ENCODE results near the gene UBE2G2. TPM values are rescaled to one million over a fixed set of nuclear protein-coding genes. Genes with fewer than 3 reads are reported as not detected.

UBE2G2 gene
- total and polyA plus RNA-seq, 2 donors (not counting 3 experiments of a cell fraction or from before 2014, with no cell fraction given) = 95.0 to 114 TPM

DNA sequence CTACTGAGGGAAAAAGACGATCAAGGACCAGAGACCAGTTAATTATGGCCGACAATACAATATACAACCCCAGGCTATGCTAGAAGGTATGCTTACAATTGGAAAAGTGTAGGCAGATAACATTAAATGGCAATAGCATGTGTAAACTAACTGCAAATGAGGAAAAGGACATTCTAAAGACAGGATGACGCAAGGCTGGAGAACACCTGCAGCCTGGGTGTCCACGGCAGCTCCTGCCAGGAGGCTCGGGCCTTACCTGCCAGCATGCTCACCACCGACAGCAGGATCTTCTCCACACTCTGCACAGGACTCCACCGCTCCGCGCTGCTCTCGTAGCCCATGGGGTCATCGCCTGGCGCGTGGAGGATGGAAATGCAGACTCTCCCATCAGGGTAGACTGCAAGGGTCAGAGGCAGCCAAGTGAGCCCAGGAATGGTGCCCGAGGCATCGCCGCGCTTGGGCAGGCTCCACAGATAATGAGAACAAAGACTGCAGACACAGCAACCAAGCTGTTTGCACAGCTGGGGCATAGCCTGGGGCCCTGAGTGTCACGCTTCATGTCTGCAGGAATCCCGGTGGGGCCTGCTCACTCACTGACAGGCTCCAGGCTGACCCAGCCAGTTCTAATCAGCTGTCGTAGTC lies 28.2 kb downstream of the UBE2G2 start:
- peaks cover 22 to 35% of the 10 kb centered on the region in 2 experiments for H3K36me3 ChIP-seq (ENCODE audit: control insufficient read depth in 2 of 2, extremely low read depth in 1 of 2, insufficient read depth in 2 of 2, low read length in 2 of 2)

More for the DNA sequence above, 28.2 kb downstream of the UBE2G2 start:
- Histone ChIP-seq H3K9me1 (replicated peaks; ENCODE audit: control insufficient read depth, extremely low read depth, insufficient read depth, low read length) (no peaks in the 10 kb centered on the region), H3K27ac (ENCODE audit: insufficient read depth, low read depth, low read length) (no peak overlapping the region), H3K4me2 (ENCODE audit: insufficient read depth, low read length) (no peak overlapping the region), H3K27me3 (ENCODE audit: control insufficient read depth in 2 of 2, insufficient read depth in 2 of 2, low read length in 2 of 2) (no peaks in the 10 kb centered on the region), H3K4me1 (ENCODE audit: control insufficient read depth, extremely low read depth, insufficient read depth, low read length) (no peaks in the 10 kb centered on the region), H2AFZ (ENCODE audit: low read depth, low read length) (no peak overlapping the region), H3K4me3 (replicated peaks in 1 of 3; ENCODE audit: insufficient read depth in 1 of 3, low read depth in 1 of 3, low read length in 3 of 3) (no peak overlapping the region), H3K9me3 (replicated peaks; ENCODE audit: control insufficient read depth, insufficient read depth, low read length) (no peaks in the 10 kb centered on the region), H3K79me2 (ENCODE audit: control insufficient read depth, insufficient read depth, low read length) (peaks cover 7% of the 10 kb centered on the region), H4K20me1 (replicated peaks; ENCODE audit: control insufficient read depth, extremely low read depth, insufficient read depth, low read length) (no peaks in the 10 kb centered on the region), H3K9ac (replicated peaks; ENCODE audit: extremely low read depth, insufficient read depth, low read length) (no peak overlapping the region)
- intact Hi-C loops (cut with micrococcal nuclease) (no loop called here), dilution Hi-C loops (cut with MboI; ENCODE audit: extremely low pct_ligation_motif_present, low sequenced_read_pairs) (no loop called here)
- no peak for TF ChIP-seq EZH2 (IDR thresholded peaks at IDR 0.05; ENCODE audit: borderline replicate concordance, low read depth, low read length, severe bottlenecking)
- TF ChIP-seq GATA2 (IDR thresholded peaks at IDR 0.05; ENCODE audit: insufficient read depth, insufficient read length, low read depth, low read length) = no peak
- TF ChIP-seq, protein P1, sequence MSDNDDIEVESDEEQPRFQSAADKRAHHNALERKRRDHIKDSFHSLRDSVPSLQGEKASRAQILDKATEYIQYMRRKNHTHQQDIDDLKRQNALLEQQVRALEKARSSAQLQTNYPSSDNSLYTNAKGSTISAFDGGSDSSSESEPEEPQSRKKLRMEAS (IDR thresholded peaks at IDR 0.05; ENCODE audit: insufficient read depth, insufficient read length) = no peak
- TF ChIP-seq, protein P2, sequence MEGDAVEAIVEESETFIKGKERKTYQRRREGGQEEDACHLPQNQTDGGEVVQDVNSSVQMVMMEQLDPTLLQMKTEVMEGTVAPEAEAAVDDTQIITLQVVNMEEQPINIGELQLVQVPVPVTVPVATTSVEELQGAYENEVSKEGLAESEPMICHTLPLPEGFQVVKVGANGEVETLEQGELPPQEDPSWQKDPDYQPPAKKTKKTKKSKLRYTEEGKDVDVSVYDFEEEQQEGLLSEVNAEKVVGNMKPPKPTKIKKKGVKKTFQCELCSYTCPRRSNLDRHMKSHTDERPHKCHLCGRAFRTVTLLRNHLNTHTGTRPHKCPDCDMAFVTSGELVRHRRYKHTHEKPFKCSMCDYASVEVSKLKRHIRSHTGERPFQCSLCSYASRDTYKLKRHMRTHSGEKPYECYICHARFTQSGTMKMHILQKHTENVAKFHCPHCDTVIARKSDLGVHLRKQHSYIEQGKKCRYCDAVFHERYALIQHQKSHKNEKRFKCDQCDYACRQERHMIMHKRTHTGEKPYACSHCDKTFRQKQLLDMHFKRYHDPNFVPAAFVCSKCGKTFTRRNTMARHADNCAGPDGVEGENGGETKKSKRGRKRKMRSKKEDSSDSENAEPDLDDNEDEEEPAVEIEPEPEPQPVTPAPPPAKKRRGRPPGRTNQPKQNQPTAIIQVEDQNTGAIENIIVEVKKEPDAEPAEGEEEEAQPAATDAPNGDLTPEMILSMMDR (IDR thresholded peaks at IDR 0.05; ENCODE audit: extremely low read depth in 1 of 2, insufficient read depth in 1 of 2, low read depth in 1 of 2, low read length in 2 of 2) = no peak
- no peak for TF ChIP-seq MYC (IDR thresholded peaks at IDR 0.05; ENCODE audit: low read depth, low read length)
- no peak for TF ChIP-seq FOS (IDR thresholded peaks at IDR 0.05; ENCODE audit: borderline replicate concordance, insufficient read depth, low read length)
- no peak for TF ChIP-seq POLR2A (IDR thresholded peaks at IDR 0.05; ENCODE audit: low read depth, low read length)
- no peak for TF ChIP-seq POLR2AphosphoS5 (IDR thresholded peaks at IDR 0.05; ENCODE audit: insufficient read depth, low read depth, low read length)
- no peak for TF ChIP-seq JUN (IDR thresholded peaks at IDR 0.05; ENCODE audit: borderline replicate concordance, insufficient read depth, insufficient read length, low read depth)
- no TSS peak for BruUV-seq (replicated peaks)
- ChIA-PET CTCF (interaction anchor here (1.5 kb wide), 1 partner anchor 20 kb away, joined by 6 read pairs; no protein-coding TSS in a partner anchor), POLR2A (no interaction called here)
- FAIRE-seq = no peak
- no peak for DNase-seq (ENCODE audit: low read depth, low spot score)
